VCaP (cell line): ENCODE results near the gene SECTM1.

ENCODE experiments used
- H3K27ac ChIP-seq: fragments of 450-650 bp; 2 replicates; pipeline ENCODE4 v1.5.1; 2017
- CTCF ChIP-seq: fragments of 450-650 bp; conservative IDR thresholded peaks from 2 replicates; pipeline ENCODE4 v1.5.1; 2017; ENCODE audit warnings: mild to moderate bottlenecking, moderate library complexity

The SECTM1 gene

DNA sequence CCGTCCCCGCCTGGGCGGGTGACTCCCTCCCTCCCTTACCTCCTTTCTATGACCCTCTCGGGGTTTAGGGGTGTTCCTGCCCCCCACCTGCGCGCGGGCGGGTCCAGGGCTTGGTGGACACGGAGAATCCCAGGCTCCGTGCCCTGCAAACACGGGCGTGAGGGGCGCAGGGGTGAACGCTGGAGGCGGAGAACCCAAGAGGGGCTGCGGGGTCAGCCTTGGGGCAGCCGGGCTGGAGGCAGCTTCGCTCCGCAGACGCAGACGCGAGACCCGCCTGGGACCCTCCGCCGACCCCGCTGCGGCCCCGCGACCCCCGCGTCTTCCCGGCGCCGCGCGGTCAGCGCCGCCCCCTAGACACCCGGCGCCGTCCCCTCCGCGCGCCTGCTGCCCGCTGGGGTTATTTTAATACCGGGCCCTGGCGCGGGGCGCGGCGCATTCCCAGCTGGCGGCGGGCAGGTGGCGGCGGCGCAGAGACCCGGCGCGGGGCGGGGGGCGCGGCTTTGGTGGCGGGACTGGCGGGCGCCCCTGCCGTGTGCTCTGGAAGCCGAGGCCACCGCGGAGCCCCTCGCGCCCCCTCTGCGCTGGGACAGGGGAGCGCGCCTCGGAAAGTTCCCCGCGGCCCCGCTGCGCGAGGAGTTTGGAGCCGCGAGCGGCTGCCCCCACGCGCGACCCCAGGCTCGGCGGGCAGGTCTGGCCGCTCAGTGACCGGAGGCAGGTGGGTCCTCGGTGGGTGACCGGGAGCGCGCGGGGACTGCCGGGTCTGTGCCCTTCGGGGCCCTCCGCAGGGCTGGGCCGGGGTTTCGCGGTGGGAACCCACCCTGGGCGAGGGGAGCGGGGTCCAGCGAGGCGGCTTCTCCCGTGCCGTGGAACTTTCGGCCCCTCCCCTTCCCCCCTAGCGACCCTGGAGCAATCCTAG is 38.0 kb upstream of the SECTM1 start, which contains the start of gene UTS2R:
UTS2R (plus strand) TSS at position 433 of the 916 bp plus-strand sequence. CDS start 2,560 bp downstream, outside the sequence.
- no peak for TF ChIP-seq CTCF
- H3K27ac ChIP-seq: no peak within 1 kb of the TSS

DNA sequence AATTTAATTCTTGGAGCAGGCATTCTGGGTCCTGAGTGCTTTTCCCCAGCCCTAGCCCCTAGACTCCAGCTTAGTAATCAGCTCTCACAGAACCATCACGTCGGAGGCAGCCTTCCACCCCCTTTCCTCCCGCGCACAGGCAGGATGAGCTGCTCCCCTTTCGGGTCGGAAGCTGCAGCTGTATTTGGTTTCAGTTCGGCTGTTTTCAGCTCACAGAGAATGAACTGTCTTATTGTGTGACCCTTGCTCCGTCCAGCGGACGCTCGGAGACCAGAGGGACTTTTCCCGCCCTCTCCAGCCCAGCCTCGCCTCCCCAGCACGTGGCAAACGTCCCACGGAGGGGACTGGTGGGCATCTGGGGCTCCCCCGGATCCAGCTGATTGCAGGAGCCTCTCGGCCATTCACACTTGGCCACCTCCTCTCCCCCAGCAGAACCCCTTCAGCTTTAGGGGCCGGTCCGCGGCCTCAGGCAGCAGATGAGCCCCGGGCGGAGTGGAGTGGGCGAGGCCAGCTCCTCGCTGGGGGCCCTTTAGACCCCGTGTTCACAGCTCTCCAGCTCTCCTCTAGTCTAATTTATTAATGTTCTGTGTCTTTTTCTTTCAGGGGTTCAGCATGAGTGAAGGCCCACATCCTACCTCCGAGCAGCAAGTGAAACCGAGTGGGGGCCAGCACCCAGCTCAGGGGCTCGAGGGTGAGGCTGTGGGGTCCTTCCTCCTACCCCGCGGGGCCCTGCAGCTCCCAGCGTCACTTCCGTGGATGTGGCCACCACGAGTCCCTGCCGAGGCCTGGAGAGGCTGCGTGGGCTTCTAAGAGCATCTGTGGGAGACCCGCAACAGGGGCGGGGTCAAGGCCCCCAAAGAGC is 37.1 kb upstream of the SECTM1 start:
- no peak for TF ChIP-seq CTCF
- H3K27ac ChIP-seq: no peak overlapping the region

- TF ChIP-seq CTCF: no peak
- H3K27ac ChIP-seq: no peak overlapping the region
Measured at GRCh38 chr17:82369211-82369610, 35.6 kb upstream of the SECTM1 start.

DNA sequence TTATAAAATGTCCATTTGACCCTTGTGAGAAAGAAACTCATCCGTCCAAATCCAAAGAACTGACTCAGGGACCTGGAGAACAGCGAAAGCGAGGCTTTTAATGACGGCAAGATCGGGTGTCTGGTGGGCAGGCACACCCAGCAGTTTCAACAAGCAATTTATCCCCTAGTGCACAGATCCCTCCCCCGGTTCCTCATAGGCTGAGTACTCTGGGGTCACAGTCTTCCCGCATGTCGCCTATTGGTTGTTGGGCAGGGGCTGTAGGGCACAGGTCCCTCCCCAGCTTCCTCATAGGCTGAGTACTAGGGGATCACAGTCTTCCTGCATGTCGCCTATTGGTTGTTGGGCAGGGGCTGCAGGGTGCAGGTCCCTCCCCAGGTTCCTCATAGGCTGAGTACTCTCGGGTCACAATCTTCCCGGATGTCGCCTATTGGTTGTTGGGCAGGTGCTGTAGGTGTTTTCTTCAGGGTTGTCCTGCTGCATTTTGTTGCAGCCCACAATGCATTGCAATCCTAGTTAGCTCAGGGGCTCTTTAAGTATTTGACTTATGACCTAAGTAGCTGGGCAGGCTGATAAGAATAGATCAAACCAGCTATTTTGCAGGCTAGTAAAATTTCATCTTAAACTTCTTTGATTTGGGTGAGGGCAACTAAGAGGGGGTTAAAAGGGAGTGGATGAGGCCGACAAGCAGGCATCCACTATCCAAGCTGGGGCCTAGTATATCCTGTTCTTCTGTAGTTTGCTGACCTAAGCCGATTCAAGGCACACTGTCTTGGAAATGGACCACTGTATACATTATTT is 34.4 kb upstream of the SECTM1 start:
- TF ChIP-seq CTCF: no peak
- H3K27ac ChIP-seq: no peak overlapping the region

GRCh38 chr17:82366749-82367148 is 33.2 kb upstream of the SECTM1 start:
- no peak overlapping the region for H3K27ac ChIP-seq
- no peak for TF ChIP-seq CTCF

DNA sequence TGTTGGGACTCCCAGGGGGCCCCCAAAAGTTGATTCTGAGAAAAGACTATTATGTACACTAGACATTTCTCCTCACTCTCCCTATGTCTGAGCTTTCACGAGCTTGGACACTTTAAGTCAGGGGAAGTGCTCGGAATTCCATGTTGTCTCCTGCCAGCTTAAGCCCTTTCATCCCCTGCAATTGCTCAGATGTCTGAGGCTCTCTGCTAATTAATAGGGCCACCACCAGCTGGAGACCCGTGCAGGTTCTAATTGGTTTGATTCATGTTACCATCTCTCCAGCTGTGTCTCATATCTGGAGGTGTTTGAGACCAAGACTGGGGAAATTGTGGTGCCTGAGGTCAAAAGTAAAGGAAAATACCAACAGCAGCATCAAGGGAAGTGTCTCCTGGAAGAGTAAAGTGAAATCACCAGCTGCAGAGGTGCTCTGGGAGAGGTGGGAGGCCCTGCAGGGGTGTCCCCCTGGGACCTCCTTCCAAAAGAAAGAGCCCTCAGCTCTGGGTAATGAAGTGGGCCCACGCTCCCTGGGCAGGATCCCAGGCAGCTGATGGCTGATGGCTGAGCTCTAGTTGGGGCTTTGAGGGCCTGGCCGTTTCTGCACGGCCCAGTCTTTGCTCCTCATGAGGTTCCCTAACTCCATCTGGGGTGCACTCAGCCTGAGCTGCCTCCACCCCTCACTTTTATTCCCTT is 32.2 kb upstream of the SECTM1 start:
- H3K27ac ChIP-seq: no peak overlapping the region
- TF ChIP-seq CTCF: no peak
